Testis (tissue), 2 donors: Measurements from ENCODE around the gene POLR1A.

Experiments
- POLR2A ChIP-seq: fragments of 450-650 bp; IDR thresholded peaks from one replicate; pipeline ENCODE4 v1.6.1; 2017; ENCODE audit warnings: antibody characterized with exemption, mild to moderate bottlenecking, moderate library complexity
- TF ChIP-seq, protein P1 (sequence below), 3 experiments: fragments of 450-650 bp in 2 of 3; fragments of 200-600 bp in 1 of 3; sonication (generic) in 1 of 3; IDR thresholded peaks; one replicate each; pipeline ENCODE4 v1.5.1; 2016 to 2019; ENCODE audit warnings: antibody characterized with exemption in 3 of 3, mild to moderate bottlenecking in 2 of 3, moderate library complexity in 1 of 3

GRCh38 chr2:86026744-86027065 is 79.0 kb downstream of the POLR1A start:
- TF ChIP-seq, protein P1, sequence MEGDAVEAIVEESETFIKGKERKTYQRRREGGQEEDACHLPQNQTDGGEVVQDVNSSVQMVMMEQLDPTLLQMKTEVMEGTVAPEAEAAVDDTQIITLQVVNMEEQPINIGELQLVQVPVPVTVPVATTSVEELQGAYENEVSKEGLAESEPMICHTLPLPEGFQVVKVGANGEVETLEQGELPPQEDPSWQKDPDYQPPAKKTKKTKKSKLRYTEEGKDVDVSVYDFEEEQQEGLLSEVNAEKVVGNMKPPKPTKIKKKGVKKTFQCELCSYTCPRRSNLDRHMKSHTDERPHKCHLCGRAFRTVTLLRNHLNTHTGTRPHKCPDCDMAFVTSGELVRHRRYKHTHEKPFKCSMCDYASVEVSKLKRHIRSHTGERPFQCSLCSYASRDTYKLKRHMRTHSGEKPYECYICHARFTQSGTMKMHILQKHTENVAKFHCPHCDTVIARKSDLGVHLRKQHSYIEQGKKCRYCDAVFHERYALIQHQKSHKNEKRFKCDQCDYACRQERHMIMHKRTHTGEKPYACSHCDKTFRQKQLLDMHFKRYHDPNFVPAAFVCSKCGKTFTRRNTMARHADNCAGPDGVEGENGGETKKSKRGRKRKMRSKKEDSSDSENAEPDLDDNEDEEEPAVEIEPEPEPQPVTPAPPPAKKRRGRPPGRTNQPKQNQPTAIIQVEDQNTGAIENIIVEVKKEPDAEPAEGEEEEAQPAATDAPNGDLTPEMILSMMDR (IDR thresholded peaks at IDR 0.05) = no peak
- TF ChIP-seq POLR2A = no peak
